GM18505 (cell line): ENCODE measurements around the gene HMG20B.
"Not testable (repeated sequence)": the region's sequence is repeated elsewhere in the genome, so short reads cannot be mapped to it uniquely, and the experiment has no call there.

ENCODE experiments used
- ATAC-seq: cut with Tn5 transposase; IDR thresholded peaks from one replicate; pipeline ENCODE4 v1.9.1; 2021; ENCODE audit not compliant: unreplicated experiment
- POLR2A ChIP-seq: IDR thresholded peaks from 4 replicates; pipeline ENCODE4 v1.6.1; 2011; ENCODE audit warnings: borderline replicate concordance; ENCODE audit not compliant: insufficient read depth, insufficient read length; ENCODE audit errors: extremely low read depth

The HMG20B gene

GRCh38 chr19:3576696-3577443 is 4.1 kb downstream of the HMG20B start:
- no peak for TF ChIP-seq POLR2A
- no peak for ATAC-seq

DNA sequence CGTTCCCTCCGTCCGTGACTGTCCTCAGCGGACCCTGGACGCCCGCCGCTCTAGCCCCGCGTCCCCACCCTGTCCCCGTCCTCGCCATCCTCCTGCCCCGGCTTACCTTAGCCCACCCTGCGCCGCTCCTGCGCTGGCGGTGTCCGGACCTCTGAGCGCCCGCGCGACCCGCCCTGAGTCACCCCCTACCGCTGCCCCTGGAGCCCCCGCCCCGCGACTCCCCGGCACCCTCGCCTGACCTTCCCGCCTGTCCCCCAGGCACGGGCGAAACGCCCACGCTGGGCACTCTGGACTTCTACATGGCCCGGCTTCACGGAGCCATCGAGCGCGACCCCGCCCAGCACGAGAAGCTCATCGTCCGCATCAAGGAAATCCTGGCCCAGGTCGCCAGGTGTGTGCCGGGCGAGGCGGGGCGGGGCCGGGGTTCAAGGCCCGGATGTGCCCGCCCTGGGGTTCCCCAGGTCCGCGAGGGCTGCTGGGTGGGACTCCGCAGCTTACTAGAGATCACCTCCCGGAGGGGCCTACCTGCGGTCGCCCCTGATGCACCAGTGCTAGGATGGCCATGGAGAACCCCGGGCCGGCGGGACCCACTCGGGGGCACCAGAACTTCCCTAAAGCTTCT is 5.1 kb downstream of the HMG20B start:
- ATAC-seq = no peak
- TF ChIP-seq POLR2A = no peak

- no peak for ATAC-seq
- TF ChIP-seq POLR2A = no peak
Measured at GRCh38 chr19:3578390-3578789, 5.6 kb downstream of the HMG20B start.

GRCh38 chr19:3580156-3580934 is 7.6 kb downstream of the HMG20B start:
- no peak for TF ChIP-seq POLR2A
- ATAC-seq = no peak

- ATAC-seq = not testable (repeated sequence)
Measured at GRCh38 chr19:3581792-3582191, 9.0 kb downstream of the HMG20B start.

- ATAC-seq = not testable (repeated sequence)
Measured at GRCh38 chr19:3584036-3584802, 11.5 kb downstream of the HMG20B start.

GRCh38 chr19:3585301-3586126 is 12.8 kb downstream of the HMG20B start, which contains the start of gene GIPC3:
Gene GIPC3 (plus strand): TSS chr19:3585478. CDS start chr19:3585598, 120 bp downstream.
- no peak for ATAC-seq
- no peak for TF ChIP-seq POLR2A

- no peak for TF ChIP-seq POLR2A
- no peak for ATAC-seq
Measured at GRCh38 chr19:3586127-3586626, 13.4 kb downstream of the HMG20B start.

DNA sequence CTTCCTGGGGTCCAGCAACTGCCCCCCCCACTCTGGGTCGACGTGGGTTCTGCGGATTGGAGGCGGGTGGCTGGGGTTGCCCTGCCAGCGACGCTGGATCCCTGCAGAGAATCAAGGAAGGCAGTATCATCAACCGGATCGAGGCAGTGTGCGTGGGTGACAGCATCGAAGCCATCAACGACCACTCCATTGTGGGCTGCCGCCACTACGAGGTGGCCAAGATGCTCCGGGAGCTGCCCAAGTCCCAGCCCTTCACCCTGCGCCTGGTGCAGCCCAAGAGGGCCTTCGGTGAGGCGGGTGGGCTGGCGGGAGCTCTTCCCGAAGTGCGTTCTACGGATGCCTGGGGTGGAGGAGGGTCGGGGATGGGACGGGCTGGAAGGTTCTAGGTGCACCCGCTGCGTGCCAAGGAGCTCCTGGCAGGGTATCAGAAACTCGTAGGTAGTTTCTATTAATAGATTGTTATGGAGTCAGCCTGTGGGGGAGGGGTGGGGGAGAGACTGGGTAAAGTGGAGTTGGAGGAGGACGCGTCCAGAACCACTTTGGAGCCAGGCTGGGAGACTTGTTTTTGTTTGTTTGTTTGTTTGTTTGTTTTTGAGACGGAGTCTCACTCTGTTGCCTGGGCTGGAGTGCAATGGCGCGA is 14.1 kb downstream of the HMG20B start:
- TF ChIP-seq POLR2A = no peak
- no peak for ATAC-seq

GRCh38 chr19:3589439-3589838 is 16.7 kb downstream of the HMG20B start:
- no peak for ATAC-seq
- no peak for TF ChIP-seq POLR2A

DNA sequence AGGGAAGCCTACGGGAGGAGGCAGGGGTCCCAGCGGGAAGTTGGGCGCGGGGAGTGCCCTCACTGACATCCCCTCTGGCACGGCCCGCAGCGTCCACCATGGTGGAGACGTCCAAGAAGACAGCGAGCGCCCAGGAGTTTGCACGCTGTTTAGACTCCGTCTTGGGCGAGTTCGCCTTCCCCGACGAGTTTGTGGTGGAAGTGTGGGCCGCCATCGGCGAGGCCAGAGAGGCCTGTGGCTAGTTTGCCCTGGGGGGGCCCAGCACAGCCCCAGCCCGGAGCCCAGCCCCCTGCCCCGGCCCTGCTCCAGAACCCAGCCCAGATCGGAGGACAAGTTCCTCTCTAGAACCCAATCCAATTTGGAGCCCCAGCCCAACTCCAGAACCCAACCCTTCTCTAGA is 17.2 kb downstream of the HMG20B start:
- no peak for TF ChIP-seq POLR2A
- no peak for ATAC-seq
